ENCODE data around the gene MYBBP1A. TPM values are rescaled to one million over a fixed set of nuclear protein-coding genes. Genes with fewer than 3 reads are reported as not detected.

Gene MYBBP1A
- total RNA-seq, 1 experiment from 2014 or later = 130 TPM

DNA sequence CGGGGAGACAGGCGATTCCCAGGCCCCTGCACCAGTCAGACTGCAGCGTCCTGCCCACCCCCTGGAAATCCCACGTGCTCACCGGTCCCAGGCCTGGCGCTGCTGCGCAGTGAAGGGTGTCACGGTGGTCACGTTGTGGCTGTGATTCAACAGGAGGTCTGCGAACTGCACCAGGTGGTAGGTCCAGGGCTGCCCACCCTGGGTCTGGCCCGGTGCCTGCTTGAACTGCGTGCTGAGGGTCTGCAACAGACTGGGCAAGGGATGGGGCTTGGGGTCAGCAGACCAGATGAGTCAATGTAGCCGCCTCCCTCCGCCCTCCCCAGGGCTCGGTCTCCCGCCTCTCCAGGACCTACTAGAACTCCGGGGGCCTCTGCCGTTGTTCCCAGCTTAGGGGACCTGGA lies 7.1 kb downstream of the MYBBP1A start:
- Histone ChIP-seq H3K9me2 (ENCODE audit: insufficient read depth) (no peaks in the 10 kb centered on the region), H2AFZ (ENCODE audit: low read depth, low read length, poor library complexity, severe bottlenecking) (no peak overlapping the region), H3K9ac (ENCODE audit: low read length) (no peak overlapping the region), H3K79me2 (ENCODE audit: insufficient read depth, low read length) (peaks cover 72% of the 10 kb centered on the region), H3K27me3 (ENCODE audit: insufficient read depth, low read length) (no peaks in the 10 kb centered on the region), H3K36me3 (ENCODE audit: control insufficient read depth in 1 of 2, insufficient read depth in 2 of 2, low read length in 2 of 2) (peaks cover 43 to 87% of the 10 kb centered on the region in 2 experiments; a peak in 3 of 4 replicates), H3K4me3 (replicated peaks in 1 of 2; ENCODE audit: low read depth in 1 of 2, low read length in 2 of 2) (no peak overlapping the region), H3K9me3 (ENCODE audit: control insufficient read depth in 1 of 2, insufficient read depth in 1 of 2, low read depth in 1 of 2, low read length in 2 of 2) (no peaks in the 10 kb centered on the region), H3K27ac (ENCODE audit: low read depth, low read length) (no peak overlapping the region), H3K4me2 (ENCODE audit: low read length) (no peak overlapping the region), H3K4me1 (ENCODE audit: control insufficient read depth in 1 of 2, insufficient read depth in 2 of 2, low read length in 2 of 2) (peaks cover 0 to 5% of the 10 kb centered on the region in 2 experiments; a peak in 1 of 4 replicates), H4K20me1 (ENCODE audit: insufficient read depth) (peaks cover 3% of the 10 kb centered on the region; the same call in 1 of the 2 replicates)
- POLR2A ChIA-PET = no interaction called here
- TF ChIP-seq CEBPB (IDR thresholded peaks at IDR 0.05; ENCODE audit: low read depth) (no peak), RAD21 (IDR thresholded peaks at IDR 0.05; ENCODE audit: low read depth) (no peak), EZH2phosphoT487 (IDR thresholded peaks at IDR 0.05; ENCODE audit: borderline replicate concordance) (no peak), ZNF274 (IDR thresholded peaks at IDR 0.05; ENCODE audit: low read depth, low read length) (no peak), POLR2AphosphoS5 (IDR thresholded peaks at IDR 0.05; ENCODE audit: low read depth, low read length) (no peak), EGR1 (IDR thresholded peaks at IDR 0.05; ENCODE audit: low read depth) (no peak), FOSL1 (IDR thresholded peaks at IDR 0.05; ENCODE audit: low read depth) (no peak)
- intact Hi-C loops (cut with micrococcal nuclease) = no loop called here
- CTCF ChIA-PET = no interaction called here
- no peak for DNase-seq (ENCODE audit: low read depth, low spot score)
- RAD21 ChIA-PET (ENCODE audit: low non-redundant PET in 1 of 2, low total read pairs in 2 of 2, uncharacterized antibody in 2 of 2, unreplicated experiment in 2 of 2) = no interaction called here
- no peak for ATAC-seq
- BruUV-seq (replicated peaks) = no TSS peak

DNA sequence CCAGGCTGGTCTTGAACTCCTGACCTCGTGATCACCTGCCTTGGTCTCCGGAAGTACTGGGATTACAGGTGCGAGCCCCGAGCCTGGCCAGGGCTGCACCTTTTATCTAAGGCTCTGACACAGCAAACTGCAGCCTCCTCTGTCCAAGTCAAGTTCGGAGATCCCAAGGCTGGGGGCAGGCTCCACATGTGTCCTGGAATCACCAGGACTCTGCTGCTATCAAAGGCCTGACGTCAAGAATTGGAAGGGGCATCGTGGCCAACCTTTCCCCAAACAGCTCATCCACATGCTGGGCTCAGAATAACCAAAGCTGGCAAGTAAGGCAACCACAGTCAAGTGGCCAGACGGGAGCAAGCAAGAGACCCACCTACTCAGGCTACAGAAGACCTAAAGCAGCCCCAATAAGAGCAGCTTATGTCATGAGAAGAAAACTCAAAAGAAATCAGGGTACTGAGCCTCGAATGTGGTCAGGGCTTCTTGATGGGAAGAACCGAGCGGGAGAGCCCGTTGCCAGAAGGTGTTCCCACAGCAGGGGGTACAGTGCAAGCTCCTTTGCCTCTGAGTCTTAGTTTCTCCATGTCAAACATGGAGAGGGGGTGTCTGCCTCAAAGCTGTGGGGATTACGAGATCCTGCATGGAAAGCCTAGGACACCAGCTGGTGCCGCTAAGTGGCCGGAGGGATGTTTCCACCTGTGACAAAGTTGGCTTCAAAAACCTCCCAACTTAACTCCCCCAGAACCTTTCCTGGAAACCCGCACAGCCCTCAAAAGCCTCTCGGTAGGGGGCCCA lies 7.9 kb downstream of the MYBBP1A start:
- TF ChIP-seq, protein P1, sequence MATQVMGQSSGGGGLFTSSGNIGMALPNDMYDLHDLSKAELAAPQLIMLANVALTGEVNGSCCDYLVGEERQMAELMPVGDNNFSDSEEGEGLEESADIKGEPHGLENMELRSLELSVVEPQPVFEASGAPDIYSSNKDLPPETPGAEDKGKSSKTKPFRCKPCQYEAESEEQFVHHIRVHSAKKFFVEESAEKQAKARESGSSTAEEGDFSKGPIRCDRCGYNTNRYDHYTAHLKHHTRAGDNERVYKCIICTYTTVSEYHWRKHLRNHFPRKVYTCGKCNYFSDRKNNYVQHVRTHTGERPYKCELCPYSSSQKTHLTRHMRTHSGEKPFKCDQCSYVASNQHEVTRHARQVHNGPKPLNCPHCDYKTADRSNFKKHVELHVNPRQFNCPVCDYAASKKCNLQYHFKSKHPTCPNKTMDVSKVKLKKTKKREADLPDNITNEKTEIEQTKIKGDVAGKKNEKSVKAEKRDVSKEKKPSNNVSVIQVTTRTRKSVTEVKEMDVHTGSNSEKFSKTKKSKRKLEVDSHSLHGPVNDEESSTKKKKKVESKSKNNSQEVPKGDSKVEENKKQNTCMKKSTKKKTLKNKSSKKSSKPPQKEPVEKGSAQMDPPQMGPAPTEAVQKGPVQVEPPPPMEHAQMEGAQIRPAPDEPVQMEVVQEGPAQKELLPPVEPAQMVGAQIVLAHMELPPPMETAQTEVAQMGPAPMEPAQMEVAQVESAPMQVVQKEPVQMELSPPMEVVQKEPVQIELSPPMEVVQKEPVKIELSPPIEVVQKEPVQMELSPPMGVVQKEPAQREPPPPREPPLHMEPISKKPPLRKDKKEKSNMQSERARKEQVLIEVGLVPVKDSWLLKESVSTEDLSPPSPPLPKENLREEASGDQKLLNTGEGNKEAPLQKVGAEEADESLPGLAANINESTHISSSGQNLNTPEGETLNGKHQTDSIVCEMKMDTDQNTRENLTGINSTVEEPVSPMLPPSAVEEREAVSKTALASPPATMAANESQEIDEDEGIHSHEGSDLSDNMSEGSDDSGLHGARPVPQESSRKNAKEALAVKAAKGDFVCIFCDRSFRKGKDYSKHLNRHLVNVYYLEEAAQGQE (IDR thresholded peaks at IDR 0.05; ENCODE audit: low read depth) = no peak
- TF ChIP-seq EZH2phosphoT487 (IDR thresholded peaks at IDR 0.05; ENCODE audit: borderline replicate concordance) (no peak), ZNF274 (IDR thresholded peaks at IDR 0.05; ENCODE audit: low read depth, low read length) (no peak), SIN3A (IDR thresholded peaks at IDR 0.05; ENCODE audit: low read depth) (no peak), SRF (IDR thresholded peaks at IDR 0.05; ENCODE audit: low read depth) (no peak), SP1 (IDR thresholded peaks at IDR 0.05; ENCODE audit: low read depth) (no peak), FOSL1 (IDR thresholded peaks at IDR 0.05; ENCODE audit: low read depth) (no peak)
- TF ChIP-seq, protein P2, sequence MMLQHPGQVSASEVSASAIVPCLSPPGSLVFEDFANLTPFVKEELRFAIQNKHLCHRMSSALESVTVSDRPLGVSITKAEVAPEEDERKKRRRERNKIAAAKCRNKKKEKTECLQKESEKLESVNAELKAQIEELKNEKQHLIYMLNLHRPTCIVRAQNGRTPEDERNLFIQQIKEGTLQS (IDR thresholded peaks at IDR 0.05) = no peak
- DNase-seq (ENCODE audit: low read depth, low spot score) = no peak
- Histone ChIP-seq H3K9me3 (ENCODE audit: control insufficient read depth in 1 of 2, insufficient read depth in 1 of 2, low read depth in 1 of 2, low read length in 2 of 2) (no peaks in the 10 kb centered on the region), H3K27me3 (ENCODE audit: insufficient read depth, low read length) (no peaks in the 10 kb centered on the region), H2AFZ (ENCODE audit: low read depth, low read length, poor library complexity, severe bottlenecking) (no peak overlapping the region), H3K4me3 (replicated peaks in 1 of 2; ENCODE audit: low read depth in 1 of 2, low read length in 2 of 2) (no peak overlapping the region), H3K4me1 (ENCODE audit: control insufficient read depth in 1 of 2, insufficient read depth in 2 of 2, low read length in 2 of 2) (0 out of 4 replicates have a peak, but pooled peaks cover 0 to 3% of the 10 kb centered on the region in 2 experiments), H3K27ac (ENCODE audit: low read depth, low read length) (no peak overlapping the region), H3K79me2 (ENCODE audit: insufficient read depth, low read length) (peaks cover 65% of the 10 kb centered on the region), H3K9ac (ENCODE audit: low read length) (no peak overlapping the region), H4K20me1 (ENCODE audit: insufficient read depth) (peaks cover 3% of the 10 kb centered on the region; the same call in 1 of the 2 replicates), H3K9me2 (ENCODE audit: insufficient read depth) (no peaks in the 10 kb centered on the region), H3K4me2 (ENCODE audit: low read length) (no peak overlapping the region), H3K36me3 (ENCODE audit: control insufficient read depth in 1 of 2, insufficient read depth in 2 of 2, low read length in 2 of 2) (peaks cover 45 to 84% of the 10 kb centered on the region in 2 experiments; a peak in 3 of 4 replicates)
- ChIA-PET RAD21 (ENCODE audit: low non-redundant PET in 1 of 2, low total read pairs in 2 of 2, uncharacterized antibody in 2 of 2, unreplicated experiment in 2 of 2) (no interaction called here), POLR2A (no interaction called here), CTCF (no interaction called here)
- no peak for ATAC-seq
- no TSS peak for BruUV-seq (replicated peaks)
- intact Hi-C loops (cut with micrococcal nuclease) = no loop called here
